ENCODE results near the gene FAM241A.

GRCh38 chr4:112181358-112182000, 36.2 kb downstream of the FAM241A start:
- TF ChIP-seq CTCF (IDR thresholded peaks at IDR 0.05) = no peak
- no peak for TF ChIP-seq POLR2A (IDR thresholded peaks at IDR 0.05)

All from body of pancreas (tissue), 4 donors.